Measurements from ENCODE around the gene ARHGEF7.

Gene ARHGEF7

GRCh38 chr13:111328574-111329410 is 213.7 kb downstream of the ARHGEF7 start:
- no peaks in the 10 kb centered on the region for H3K36me3 ChIP-seq (ENCODE audit: low read length)

GRCh38 chr13:111329641-111330040 is 214.5 kb downstream of the ARHGEF7 start:
- H3K9me3 ChIP-seq (ENCODE audit: insufficient read depth, low read length) = 0 out of 2 replicates have a peak, but pooled peaks cover 6% of the 10 kb centered on the region
- no peaks in the 10 kb centered on the region for H3F3A ChIP-seq (ENCODE audit: insufficient read depth)
- no peak overlapping the region for H3K4me3 ChIP-seq (ENCODE audit: insufficient read depth, low read length, poor library complexity, severe bottlenecking)
- no peak overlapping the region for H3K27ac ChIP-seq (ENCODE audit: low read depth, low read length)
- no peak overlapping the region for H2AFZ ChIP-seq (ENCODE audit: low read depth, low read length, severe bottlenecking)
- no peaks in the 10 kb centered on the region for H4K20me1 ChIP-seq (ENCODE audit: low read depth, low read length)
- no peaks in the 10 kb centered on the region for H3K27me3 ChIP-seq (ENCODE audit: low read length)
- no peak overlapping the region for H3K4me2 ChIP-seq (ENCODE audit: low read depth, low read length, poor library complexity, severe bottlenecking)
- no peak overlapping the region for H3K9ac ChIP-seq (ENCODE audit: low read length)
- TF ChIP-seq EZH2phosphoT487 (conservative IDR thresholded peaks at IDR 0.05; ENCODE audit: low read length) (no peak), CTCF (IDR thresholded peaks at IDR 0.05; ENCODE audit: insufficient read depth, low read length, poor library complexity, severe bottlenecking) (no peak)
- H3K9me2 ChIP-seq (replicated peaks; ENCODE audit: insufficient read depth, low read length) = no peaks in the 10 kb centered on the region
- no peaks in the 10 kb centered on the region for H3K36me3 ChIP-seq (ENCODE audit: low read length)
- no peaks in the 10 kb centered on the region for H3K79me2 ChIP-seq (ENCODE audit: insufficient read depth, low read length)

More at GRCh38 chr13:111328574-111329410, 213.7 kb downstream of the ARHGEF7 start:
- no peak for TF ChIP-seq CTCF (IDR thresholded peaks at IDR 0.05; ENCODE audit: insufficient read depth, low read length, poor library complexity, severe bottlenecking)
- TF ChIP-seq EZH2phosphoT487 (conservative IDR thresholded peaks at IDR 0.05; ENCODE audit: low read length) = no peak
- Histone ChIP-seq H3F3A (ENCODE audit: insufficient read depth) (no peaks in the 10 kb centered on the region), H3K9ac (ENCODE audit: low read length) (no peak overlapping the region), H3K27me3 (ENCODE audit: low read length) (no peaks in the 10 kb centered on the region), H3K9me2 (replicated peaks; ENCODE audit: insufficient read depth, low read length) (no peaks in the 10 kb centered on the region), H2AFZ (ENCODE audit: low read depth, low read length, severe bottlenecking) (no peak overlapping the region), H3K79me2 (ENCODE audit: insufficient read depth, low read length) (no peaks in the 10 kb centered on the region), H3K9me3 (ENCODE audit: insufficient read depth, low read length) (no peaks in the 10 kb centered on the region), H3K27ac (ENCODE audit: low read depth, low read length) (no peak overlapping the region), H4K20me1 (ENCODE audit: low read depth, low read length) (no peaks in the 10 kb centered on the region), H3K4me2 (ENCODE audit: low read depth, low read length, poor library complexity, severe bottlenecking) (no peak overlapping the region), H3K4me3 (ENCODE audit: insufficient read depth, low read length, poor library complexity, severe bottlenecking) (no peak overlapping the region)

- H3K79me2 ChIP-seq (ENCODE audit: insufficient read depth, low read length) = no peaks in the 10 kb centered on the region
- H3K9me3 ChIP-seq (ENCODE audit: insufficient read depth, low read length) = 0 out of 2 replicates have a peak, but pooled peaks cover 6% of the 10 kb centered on the region
- H3K27me3 ChIP-seq (ENCODE audit: low read length) = no peaks in the 10 kb centered on the region
- H3K9me2 ChIP-seq (replicated peaks; ENCODE audit: insufficient read depth, low read length) = no peaks in the 10 kb centered on the region
- no peaks in the 10 kb centered on the region for H3K36me3 ChIP-seq (ENCODE audit: low read length)
- no peak overlapping the region for H3K4me2 ChIP-seq (ENCODE audit: low read depth, low read length, poor library complexity, severe bottlenecking)
- H3F3A ChIP-seq (ENCODE audit: insufficient read depth) = no peaks in the 10 kb centered on the region
- H4K20me1 ChIP-seq (ENCODE audit: low read depth, low read length) = no peaks in the 10 kb centered on the region
- H2AFZ ChIP-seq (ENCODE audit: low read depth, low read length, severe bottlenecking) = no peak overlapping the region
- no peak overlapping the region for H3K27ac ChIP-seq (ENCODE audit: low read depth, low read length)
- no peak for TF ChIP-seq EZH2phosphoT487 (conservative IDR thresholded peaks at IDR 0.05; ENCODE audit: low read length)
- TF ChIP-seq CTCF (IDR thresholded peaks at IDR 0.05; ENCODE audit: insufficient read depth, low read length, poor library complexity, severe bottlenecking) = no peak
- H3K9ac ChIP-seq (ENCODE audit: low read length) = no peak overlapping the region
- H3K4me3 ChIP-seq (ENCODE audit: insufficient read depth, low read length, poor library complexity, severe bottlenecking) = no peak overlapping the region
Observed at GRCh38 chr13:111330066-111330610, 215.0 kb downstream of the ARHGEF7 start.

All from SU-DHL-6 (cell line).